Tibial nerve (tissue), 4 donors: ENCODE results near the gene NDUFS7.
A peak's percentile ranks its signal among the peaks of the same experiment; 100 is the strongest.

Experiments
- EP300 ChIP-seq, 2 donors: sonication (generic); formaldehyde crosslinking; IDR thresholded peaks; one replicate each; pipeline ENCODE4 v1.6.1; 2017; ENCODE audit warnings: antibody characterized with exemption in 2 of 2, mild to moderate bottlenecking in 1 of 2
- POLR2A ChIP-seq, 2 donors: fragments of 450-650 bp; IDR thresholded peaks; one replicate each; pipeline ENCODE4 v1.6.1; 2017; ENCODE audit warnings: antibody characterized with exemption in 2 of 2, mild to moderate bottlenecking in 2 of 2, moderate library complexity in 2 of 2
- TF ChIP-seq, protein P1 (sequence below), 5 experiments: fragments of 200-600 bp in 3 of 5; fragments of 450-650 bp in 2 of 5; sonication (generic) in 3 of 5; IDR thresholded peaks; one replicate each; pipeline ENCODE4 v1.5.1; 2016 to 2019; ENCODE audit warnings: antibody characterized with exemption in 5 of 5, mild to moderate bottlenecking in 3 of 5, moderate library complexity in 2 of 5

DNA sequence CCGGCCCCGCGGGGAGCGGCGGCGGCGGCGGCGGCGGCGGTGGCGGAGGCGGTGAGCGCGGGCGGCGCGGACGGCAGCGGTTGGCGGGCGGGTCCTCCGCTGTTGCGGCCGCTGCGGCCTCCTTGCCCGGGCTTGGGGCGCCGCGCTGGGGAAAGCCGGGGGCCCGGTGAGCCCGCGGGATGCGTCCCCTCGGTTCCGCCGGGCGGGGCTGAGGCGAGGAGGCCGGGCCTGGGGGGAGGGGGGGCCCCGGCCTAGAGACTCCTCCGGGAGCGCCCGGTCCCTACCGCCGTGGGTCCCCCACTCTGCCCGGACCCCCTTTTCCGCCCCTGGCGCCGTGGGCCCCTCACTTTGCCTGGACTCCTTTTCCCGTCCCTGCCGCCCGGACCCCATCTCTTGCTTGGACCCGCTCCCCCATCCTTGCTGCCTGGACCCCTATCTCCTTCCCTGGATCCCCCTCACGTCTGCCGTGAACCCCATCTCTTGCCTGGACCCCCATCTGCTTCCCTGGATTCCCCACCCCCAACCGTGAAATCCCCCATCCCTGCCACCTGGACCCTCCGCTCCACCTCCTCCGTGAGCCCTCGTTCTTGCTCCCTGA, 28.6 kb upstream of the NDUFS7 start:
- TF ChIP-seq, protein P1, sequence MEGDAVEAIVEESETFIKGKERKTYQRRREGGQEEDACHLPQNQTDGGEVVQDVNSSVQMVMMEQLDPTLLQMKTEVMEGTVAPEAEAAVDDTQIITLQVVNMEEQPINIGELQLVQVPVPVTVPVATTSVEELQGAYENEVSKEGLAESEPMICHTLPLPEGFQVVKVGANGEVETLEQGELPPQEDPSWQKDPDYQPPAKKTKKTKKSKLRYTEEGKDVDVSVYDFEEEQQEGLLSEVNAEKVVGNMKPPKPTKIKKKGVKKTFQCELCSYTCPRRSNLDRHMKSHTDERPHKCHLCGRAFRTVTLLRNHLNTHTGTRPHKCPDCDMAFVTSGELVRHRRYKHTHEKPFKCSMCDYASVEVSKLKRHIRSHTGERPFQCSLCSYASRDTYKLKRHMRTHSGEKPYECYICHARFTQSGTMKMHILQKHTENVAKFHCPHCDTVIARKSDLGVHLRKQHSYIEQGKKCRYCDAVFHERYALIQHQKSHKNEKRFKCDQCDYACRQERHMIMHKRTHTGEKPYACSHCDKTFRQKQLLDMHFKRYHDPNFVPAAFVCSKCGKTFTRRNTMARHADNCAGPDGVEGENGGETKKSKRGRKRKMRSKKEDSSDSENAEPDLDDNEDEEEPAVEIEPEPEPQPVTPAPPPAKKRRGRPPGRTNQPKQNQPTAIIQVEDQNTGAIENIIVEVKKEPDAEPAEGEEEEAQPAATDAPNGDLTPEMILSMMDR (IDR thresholded peaks at IDR 0.05) = no peak
- no peak for TF ChIP-seq EP300 (IDR thresholded peaks at IDR 0.05)
- TF ChIP-seq POLR2A (IDR thresholded peaks at IDR 0.05) = peak; percentile 41 to 66
